Muscle of leg (tissue), 11 donors: ENCODE results near the gene LRP1B. TPM values are rescaled to one million over a fixed set of nuclear protein-coding genes. Genes with fewer than 3 reads are reported as not detected.

Source experiments
- DNase-seq: peaks from one replicate; pipeline ENCODE4 v3.0.0; 2013
- H3K27ac ChIP-seq: one replicate; pipeline ENCODE4 v1.5.1; 2013; ENCODE audit warnings: mild to moderate bottlenecking, low read length, control low read depth
- H3K27me3 ChIP-seq: one replicate; pipeline ENCODE4 v1.6.1; 2013; ENCODE audit warnings: low read length; ENCODE audit not compliant: control insufficient read depth, insufficient read depth
- H3K36me3 ChIP-seq: one replicate; pipeline ENCODE4 v1.6.1; 2013; ENCODE audit warnings: low read length; ENCODE audit not compliant: control insufficient read depth, insufficient read depth
- H3K4me1 ChIP-seq: one replicate; pipeline ENCODE4 v1.6.1; 2013; ENCODE audit warnings: low read length; ENCODE audit not compliant: control insufficient read depth, insufficient read depth
- H3K4me3 ChIP-seq: one replicate; pipeline ENCODE4 v1.5.1; 2013; ENCODE audit warnings: low read length, control low read depth
- H3K9me3 ChIP-seq: replicated peaks from 2 replicates; pipeline ENCODE4 v1.6.1; 2013; ENCODE audit warnings: low read depth, low read length; ENCODE audit not compliant: control insufficient read depth
- WGBS: methylation state at CpG from one replicate; pipeline ENCODE4 v1.1.5; 2013; ENCODE audit warnings: missing lambda C conversion rate; ENCODE audit not compliant: insufficient coverage; 5-methylcytosine and 5-hydroxymethylcytosine counted together
- polyA plus RNA-seq, 8 donors: library from polyadenylated mRNA; unstranded; fragments of 120-200 nt; gene quantifications; one replicate each; pipeline versions ENCODE4 v1.2.1 to v1.2.3, GENCODE V29; 2013; ENCODE audit warnings: inconsistent platforms in 1 of 8, low replicate concordance in 1 of 8; ENCODE audit not compliant: insufficient read length in 8 of 8, insufficient read depth in 1 of 8
- total RNA-seq: library from RNA; stranded (reverse); fragments of 120-200 nt; gene quantifications from one replicate; pipeline ENCODE4 v1.2.4, GENCODE V29; 2013

LRP1B gene
- total and polyA plus RNA-seq, 9 donors = 0.84 to 2.3 (median 1.4) TPM

DNA sequence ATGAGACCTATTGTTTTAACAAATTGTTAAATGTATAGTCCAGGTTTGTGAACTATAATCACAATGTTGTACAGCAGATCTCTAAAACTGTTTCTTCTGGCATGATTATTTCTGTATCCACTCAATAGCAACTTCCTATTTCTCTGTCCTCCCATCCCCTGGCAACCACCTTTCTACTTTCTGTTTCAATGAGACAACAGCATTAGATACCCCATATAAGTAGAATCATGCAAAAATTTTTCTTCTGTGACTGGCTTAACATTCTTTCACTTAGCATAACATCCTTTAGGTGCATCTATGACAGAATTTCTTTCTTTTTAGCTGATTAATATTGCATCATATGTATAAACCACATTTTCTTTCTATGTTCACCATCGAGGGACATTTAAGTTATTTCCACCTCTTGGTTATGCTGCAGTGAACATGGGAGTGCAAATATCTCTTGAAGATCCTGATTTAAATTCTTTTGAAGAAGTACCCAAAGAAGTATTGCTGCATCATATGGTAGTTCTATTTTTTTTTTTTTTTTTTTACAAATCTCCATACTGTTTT is 713.5 kb downstream of the LRP1B start:
- DNase-seq = no peak
- Histone ChIP-seq H3K27ac (no peak overlapping the region), H3K4me1 (no peaks in the 10 kb centered on the region), H3K36me3 (no peaks in the 10 kb centered on the region), H3K9me3 (no peaks in the 10 kb centered on the region), H3K4me3 (no peak overlapping the region), H3K27me3 (no peaks in the 10 kb centered on the region)
- no CpG with 5 or more reads among the region's 1 CpG for WGBS

GRCh38 chr2:141411419-141411818 is 719.4 kb downstream of the LRP1B start:
- H3K4me1 ChIP-seq = no peaks in the 10 kb centered on the region
- WGBS = no CpG with 5 or more reads among the region's 2 CpGs
- H3K27ac ChIP-seq = no peak overlapping the region
- no peaks in the 10 kb centered on the region for H3K36me3 ChIP-seq
- no peaks in the 10 kb centered on the region for H3K27me3 ChIP-seq
- H3K9me3 ChIP-seq = no peaks in the 10 kb centered on the region
- no peak for DNase-seq
- no peak overlapping the region for H3K4me3 ChIP-seq

DNA sequence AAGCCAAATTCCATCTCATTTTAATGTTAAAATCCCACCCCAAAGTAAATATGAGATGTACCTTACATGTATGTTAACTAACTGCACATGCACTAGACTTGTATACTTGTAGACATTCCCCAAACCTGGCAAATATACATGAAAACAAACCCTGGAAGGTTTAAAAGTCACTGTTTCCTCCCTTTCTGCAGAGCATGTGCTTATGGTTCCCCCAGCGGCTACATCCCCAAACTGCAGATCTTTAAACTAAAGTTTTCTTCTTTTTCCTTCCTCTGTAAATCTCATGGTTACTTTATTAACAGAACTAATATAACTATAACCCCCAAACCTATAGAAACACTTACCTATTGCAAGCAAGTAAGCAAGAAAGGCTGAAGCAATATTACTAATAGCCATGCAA is 731.5 kb downstream of the LRP1B start:
- no peaks in the 10 kb centered on the region for H3K27me3 ChIP-seq
- no peaks in the 10 kb centered on the region for H3K36me3 ChIP-seq
- no peak overlapping the region for H3K4me3 ChIP-seq
- H3K27ac ChIP-seq = no peak overlapping the region
- WGBS = 29% methylated on average over 1 of the region's 1 CpG
- H3K9me3 ChIP-seq = no peaks in the 10 kb centered on the region
- no peaks in the 10 kb centered on the region for H3K4me1 ChIP-seq
- DNase-seq = no peak

- H3K36me3 ChIP-seq = no peaks in the 10 kb centered on the region
- 95% methylated on average over 2 of the region's 2 CpGs for WGBS
- no peaks in the 10 kb centered on the region for H3K4me1 ChIP-seq
- no peak overlapping the region for H3K27ac ChIP-seq
- no peaks in the 10 kb centered on the region for H3K27me3 ChIP-seq
- DNase-seq = no peak
- no peaks in the 10 kb centered on the region for H3K9me3 ChIP-seq
- no peak overlapping the region for H3K4me3 ChIP-seq
Observed at GRCh38 chr2:141393214-141393545, 737.6 kb downstream of the LRP1B start.

DNA sequence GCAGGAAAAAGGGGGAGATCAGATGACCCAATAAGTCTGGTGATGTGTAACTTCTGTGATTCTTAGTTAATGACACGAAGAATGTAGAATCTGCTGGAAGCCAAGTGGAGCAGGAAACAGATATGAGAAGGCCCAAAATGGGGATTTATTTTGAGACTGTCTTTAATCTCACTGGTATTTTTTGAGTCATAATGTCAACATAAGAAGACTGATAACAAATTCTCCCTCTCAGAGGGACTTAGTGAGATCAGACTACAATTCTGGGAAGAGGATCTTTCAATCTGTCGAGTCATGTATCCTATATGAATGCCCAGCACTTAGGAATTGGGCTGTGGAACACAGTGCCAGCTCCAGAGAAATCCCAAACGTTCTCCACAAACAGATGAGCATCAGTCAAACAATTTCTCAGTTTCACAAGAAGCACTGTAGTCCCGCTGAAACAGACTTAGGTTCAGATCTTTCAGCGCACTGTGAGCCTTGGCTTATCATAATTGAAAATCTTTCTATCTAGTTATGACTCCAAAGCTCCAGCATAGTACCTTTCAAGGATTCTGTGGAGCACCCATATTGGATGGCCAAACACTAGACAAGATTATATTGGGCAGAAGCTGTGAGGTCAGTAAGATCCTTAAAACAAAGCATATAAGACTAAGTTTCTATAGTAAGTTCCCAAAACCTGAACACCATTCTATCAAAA is 738.2 kb downstream of the LRP1B start:
- WGBS = 71% methylated on average over 4 of the region's 5 CpGs
- Histone ChIP-seq H3K27me3 (no peaks in the 10 kb centered on the region), H3K36me3 (no peaks in the 10 kb centered on the region), H3K9me3 (no peaks in the 10 kb centered on the region), H3K27ac (no peak overlapping the region), H3K4me3 (no peak overlapping the region), H3K4me1 (no peaks in the 10 kb centered on the region)
- DNase-seq = no peak

GRCh38 chr2:141386168-141386567 is 744.6 kb downstream of the LRP1B start:
- no peaks in the 10 kb centered on the region for H3K27me3 ChIP-seq
- no peaks in the 10 kb centered on the region for H3K9me3 ChIP-seq
- no peak overlapping the region for H3K4me3 ChIP-seq
- H3K4me1 ChIP-seq = no peaks in the 10 kb centered on the region
- H3K36me3 ChIP-seq = no peaks in the 10 kb centered on the region
- no peak overlapping the region for H3K27ac ChIP-seq
- DNase-seq = no peak

- no peak for DNase-seq
- Histone ChIP-seq H3K9me3 (no peaks in the 10 kb centered on the region), H3K27me3 (no peaks in the 10 kb centered on the region), H3K36me3 (no peaks in the 10 kb centered on the region), H3K4me1 (no peaks in the 10 kb centered on the region), H3K27ac (no peak overlapping the region), H3K4me3 (no peak overlapping the region)
- no CpG with 5 or more reads among the region's 4 CpGs for WGBS
Observed at GRCh38 chr2:141384676-141385075, 746.1 kb downstream of the LRP1B start.

DNA sequence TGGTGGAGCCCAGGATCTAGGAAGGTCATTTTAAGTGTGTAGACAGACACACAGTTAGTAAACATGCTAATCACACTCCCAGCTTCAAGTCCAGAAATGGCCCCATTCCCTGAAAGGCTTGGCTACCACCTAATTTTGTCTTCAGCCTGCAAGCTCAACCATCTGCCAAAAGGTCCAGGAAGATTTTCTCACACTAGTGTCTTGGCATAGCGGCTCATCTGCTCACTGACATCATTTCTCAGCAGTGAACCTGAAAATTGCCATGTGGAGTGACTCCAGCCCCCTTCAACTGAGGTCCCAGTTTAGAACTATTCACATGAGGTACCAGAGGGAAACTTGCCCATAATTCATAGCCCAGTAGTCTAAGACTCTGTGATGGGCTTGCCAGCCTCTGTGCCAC is 748.9 kb downstream of the LRP1B start:
- Histone ChIP-seq H3K36me3 (no peaks in the 10 kb centered on the region), H3K4me3 (no peak overlapping the region), H3K9me3 (peaks cover 3% of the 10 kb centered on the region), H3K4me1 (no peaks in the 10 kb centered on the region), H3K27me3 (no peaks in the 10 kb centered on the region), H3K27ac (no peak overlapping the region)
- WGBS = 88% methylated on average over 1 of the region's 1 CpG
- no peak for DNase-seq

DNA sequence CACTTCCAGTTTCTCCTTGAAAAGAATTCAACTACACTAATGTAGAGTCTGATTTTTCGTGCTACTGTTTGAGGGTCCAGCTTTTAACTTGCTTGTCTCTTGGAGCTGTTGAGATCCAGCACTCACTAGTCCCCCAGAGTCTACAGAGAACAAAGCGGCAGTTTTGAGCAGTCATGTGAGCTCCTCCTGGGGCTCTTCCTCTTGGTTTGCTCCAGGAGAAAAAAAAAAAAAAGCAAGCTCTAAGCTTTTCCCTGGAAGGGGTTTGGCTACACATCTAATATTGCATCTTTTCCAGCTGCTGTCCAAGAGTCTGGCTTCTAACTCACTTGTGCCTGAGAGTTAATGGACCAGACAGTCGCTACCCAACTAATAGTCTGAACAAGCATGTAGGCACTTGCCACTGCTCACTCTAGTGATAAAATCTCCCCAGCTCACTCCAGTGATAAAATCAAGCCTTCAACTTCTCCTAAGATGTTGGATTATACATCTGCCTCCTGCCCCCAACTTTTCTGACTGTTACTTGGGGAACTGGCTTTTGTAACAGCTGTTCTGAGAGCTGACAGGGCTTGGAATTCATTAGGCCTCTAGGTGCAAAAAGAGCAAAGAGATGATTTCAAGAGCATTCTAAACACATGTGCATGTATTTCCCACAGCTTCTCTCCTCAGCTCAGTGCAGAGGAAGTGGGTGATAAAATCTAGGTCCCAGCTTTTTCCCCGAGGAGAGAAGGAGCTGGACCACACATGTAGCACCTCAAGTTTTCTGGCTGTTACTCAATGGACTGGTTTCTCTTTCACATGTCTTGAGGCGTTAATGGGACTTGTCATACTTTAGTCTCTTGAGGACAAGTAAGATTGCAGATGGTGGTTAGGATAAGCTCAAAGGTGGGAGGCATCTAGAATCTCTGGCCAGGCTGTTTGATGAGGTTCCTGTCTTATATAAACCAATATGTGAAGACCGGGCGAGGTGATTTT is 750.5 kb downstream of the LRP1B start:
- no peaks in the 10 kb centered on the region for H3K4me1 ChIP-seq
- no peaks in the 10 kb centered on the region for H3K27me3 ChIP-seq
- no peak overlapping the region for H3K4me3 ChIP-seq
- no peaks in the 10 kb centered on the region for H3K36me3 ChIP-seq
- H3K9me3 ChIP-seq = peaks cover 9% of the 10 kb centered on the region
- no peak overlapping the region for H3K27ac ChIP-seq
- DNase-seq = peak; percentile 69
- 8% methylated on average over 2 of the region's 7 CpGs for WGBS

GRCh38 chr2:141364821-141365220 is 766.0 kb downstream of the LRP1B start:
- no CpG with 5 or more reads among the region's 1 CpG for WGBS

More at GRCh38 chr2:141364821-141365220, 766.0 kb downstream of the LRP1B start:
- Histone ChIP-seq H3K4me3 (no peak overlapping the region), H3K9me3 (no peaks in the 10 kb centered on the region), H3K36me3 (no peaks in the 10 kb centered on the region), H3K4me1 (no peaks in the 10 kb centered on the region), H3K27ac (no peak overlapping the region), H3K27me3 (no peaks in the 10 kb centered on the region)
- DNase-seq = peak; percentile 17
